K562 (cell line): ENCODE results near the gene POU3F1. TPM values are rescaled to one million over a fixed set of nuclear protein-coding genes. Genes with fewer than 3 reads are reported as not detected.

ENCODE experiments used
- ADNP ChIP-seq: fragments of 200-800 bp; sonication (Bioruptor generic); IDR thresholded peaks from 2 replicates; pipeline ENCODE4 v1.6.1; 2016; ENCODE audit warnings: missing genetic modification characterization, missing compliant biosample characterization
- CBX5 ChIP-seq: IDR thresholded peaks from 2 replicates; pipeline ENCODE4 v1.6.1; 2014; ENCODE audit warnings: low read depth, borderline replicate concordance
- CBX8 ChIP-seq: fragments of 200-600 bp; sonication (generic); IDR thresholded peaks from 2 replicates; pipeline ENCODE4 v1.6.1; 2012; ENCODE audit warnings: borderline replicate concordance, mixed run types, low read depth, mild to moderate bottlenecking, moderate library complexity, mixed read lengths, low read length, control low read depth, inconsistent platforms; ENCODE audit not compliant: poor library complexity, severe bottlenecking; ENCODE audit errors: extremely low read depth
- COPS2 ChIP-seq: fragments of 450-650 bp; conservative IDR thresholded peaks from 2 replicates; pipeline ENCODE4 v1.6.1; 2016; ENCODE audit warnings: mild to moderate bottlenecking, moderate library complexity
- EP400 ChIP-seq: fragments of 450-650 bp; IDR thresholded peaks from 2 replicates; pipeline ENCODE4 v1.6.1; 2017; ENCODE audit warnings: antibody characterized with exemption, mild to moderate bottlenecking, moderate library complexity
- FOXJ3 ChIP-seq: sonication (generic); formaldehyde crosslinking; IDR thresholded peaks from 2 replicates; pipeline ENCODE4 v1.4.0; 2020; ENCODE audit warnings: mild to moderate bottlenecking, missing genetic modification reagents
- FUS ChIP-seq: fragments of 200-400 bp; formaldehyde crosslinking; optimal IDR thresholded peaks from 2 replicates; pipeline ENCODE3; 2017; ENCODE audit warnings: low read depth, low read length
- HDAC6 ChIP-seq: IDR thresholded peaks from 2 replicates; pipeline ENCODE4 v1.6.1; 2012; ENCODE audit warnings: low read depth, mild to moderate bottlenecking, control low read depth, inconsistent platforms, low read length, moderate library complexity
- KLF13 ChIP-seq: fragments of 450-650 bp; IDR thresholded peaks from 2 replicates; pipeline ENCODE4 v1.6.1; 2016; ENCODE audit warnings: missing genetic modification characterization, low read depth, mild to moderate bottlenecking, missing compliant biosample characterization, moderate library complexity, borderline replicate concordance
- MTA1 ChIP-seq: fragments of 450-650 bp; IDR thresholded peaks from 2 replicates; pipeline ENCODE4 v1.6.1; 2017; ENCODE audit warnings: borderline replicate concordance
- NCOA4 ChIP-seq: fragments of 450-650 bp; IDR thresholded peaks from 2 replicates; pipeline ENCODE4 v1.6.1; 2018; ENCODE audit warnings: mild to moderate bottlenecking; ENCODE audit not compliant: partially characterized antibody
- PHB ChIP-seq: fragments of 250-450 bp; sonication (Bioruptor Pico); IDR thresholded peaks from 2 replicates; pipeline ENCODE4 v1.5.0; 2021
- SMARCB1 ChIP-seq: IDR thresholded peaks from 2 replicates; pipeline ENCODE4 v1.6.1; 2011; ENCODE audit warnings: improper control_type of control experiment, low read depth; ENCODE audit not compliant: insufficient read length
- SNIP1 ChIP-seq: fragments of 450-650 bp; IDR thresholded peaks from 2 replicates; pipeline ENCODE4 v1.7.1; 2017; ENCODE audit warnings: low read depth, mild to moderate bottlenecking
- SRSF3 ChIP-seq: fragments of 200-400 bp; formaldehyde crosslinking; IDR thresholded peaks from 2 replicates; pipeline ENCODE4 v1.6.1; 2016; ENCODE audit warnings: mild to moderate bottlenecking, low read length, moderate library complexity; ENCODE audit not compliant: insufficient read depth
- TEAD4 ChIP-seq, 2 experiments: sonication (generic) in 1 of 2; formaldehyde crosslinking in 1 of 2; IDR thresholded peaks; 2 replicates each; pipeline versions ENCODE4 v1.6.1 to v1.8.0; 2012 to 2022; ENCODE audit warnings: borderline replicate concordance in 1 of 2, inconsistent platforms in 1 of 2, low read length in 1 of 2, mild to moderate bottlenecking in 1 of 2, missing genetic modification reagents in 1 of 2
- XRCC5 ChIP-seq: fragments of 200-400 bp; formaldehyde crosslinking; IDR thresholded peaks from 2 replicates; pipeline ENCODE4 v1.6.1; 2017; ENCODE audit warnings: low read depth, mild to moderate bottlenecking, low read length
- ZNF121 ChIP-seq: sonication (generic); formaldehyde crosslinking; conservative IDR thresholded peaks from 2 replicates; pipeline ENCODE4 v1.8.0; 2022; ENCODE audit warnings: missing genetic modification reagents
- ZNF165 ChIP-seq: fragments of 250-450 bp; sonication (Bioruptor Pico); IDR thresholded peaks from 2 replicates; pipeline ENCODE4 v1.4.0; 2020; ENCODE audit warnings: borderline replicate concordance
- ZNF444 ChIP-seq: fragments of 250-450 bp; sonication (Bioruptor Pico); IDR thresholded peaks from 2 replicates; pipeline ENCODE4 v1.4.0; 2020; ENCODE audit warnings: mild to moderate bottlenecking, moderate library complexity
- ZNF668 ChIP-seq: fragments of 250-450 bp; sonication (Bioruptor Pico); IDR thresholded peaks from 2 replicates; pipeline ENCODE4 v1.8.0; 2022; ENCODE audit warnings: mild to moderate bottlenecking, inconsistent platforms
- polyA plus RNA-seq, 8 experiments: library from polyadenylated mRNA; depleted of rRNA in 4 of 8; stranded (reverse) in 5 of 8; unstranded in 3 of 8; fragments of >200 nt; fragmentation: Nextera tagmentation in 2 of 8; fragmentation: Illumina TruSeq in 1 of 8; extraction: Ambion mirVana in 2 of 8; extraction: Trizol in 1 of 8; gene quantifications; 2 replicates each; pipeline versions ENCODE4 v1.2.1 to v1.2.3, GENCODE V29; 2011 to 2014; ENCODE audit warnings: inconsistent platforms in 1 of 8, missing spikeins in 1 of 8
- total RNA-seq, 7 experiments: library from RNA; depleted of rRNA in 6 of 7; stranded (reverse); fragments of >200 nt in 6 of 7; fragmentation: Illumina TruSeq in 2 of 7; extraction: Trizol in 2 of 7; gene quantifications; 2 replicates each; pipeline versions ENCODE4 v1.2.1 to v1.2.3, GENCODE V29; 2011 to 2021; ENCODE audit warnings: low replicate concordance in 1 of 7
- TF ChIP-seq, protein P1 (sequence below): fragments of 200-800 bp; sonication (Bioruptor generic); IDR thresholded peaks from 2 replicates; pipeline ENCODE4 v1.6.1; 2017; ENCODE audit warnings: missing genetic modification characterization, missing compliant biosample characterization
- TF ChIP-seq, protein P2 (sequence below): fragments of 450-650 bp; formaldehyde crosslinking; conservative IDR thresholded peaks from 2 replicates; pipeline ENCODE4 v1.4.0; 2022; ENCODE audit warnings: mild to moderate bottlenecking, missing genetic modification characterization
- TF ChIP-seq, protein P3 (sequence below): IDR thresholded peaks from 3 replicates; pipeline ENCODE4 v1.6.1; 2011; ENCODE audit warnings: borderline replicate concordance, mild to moderate bottlenecking; ENCODE audit not compliant: insufficient read length, insufficient read depth

Gene POU3F1
- total and polyA plus RNA-seq, 9 of the 15 experiments (the other 6 are each of a cell fraction or from before 2014, with no cell fraction given) = 0.09 TPM; not detected in 8

DNA sequence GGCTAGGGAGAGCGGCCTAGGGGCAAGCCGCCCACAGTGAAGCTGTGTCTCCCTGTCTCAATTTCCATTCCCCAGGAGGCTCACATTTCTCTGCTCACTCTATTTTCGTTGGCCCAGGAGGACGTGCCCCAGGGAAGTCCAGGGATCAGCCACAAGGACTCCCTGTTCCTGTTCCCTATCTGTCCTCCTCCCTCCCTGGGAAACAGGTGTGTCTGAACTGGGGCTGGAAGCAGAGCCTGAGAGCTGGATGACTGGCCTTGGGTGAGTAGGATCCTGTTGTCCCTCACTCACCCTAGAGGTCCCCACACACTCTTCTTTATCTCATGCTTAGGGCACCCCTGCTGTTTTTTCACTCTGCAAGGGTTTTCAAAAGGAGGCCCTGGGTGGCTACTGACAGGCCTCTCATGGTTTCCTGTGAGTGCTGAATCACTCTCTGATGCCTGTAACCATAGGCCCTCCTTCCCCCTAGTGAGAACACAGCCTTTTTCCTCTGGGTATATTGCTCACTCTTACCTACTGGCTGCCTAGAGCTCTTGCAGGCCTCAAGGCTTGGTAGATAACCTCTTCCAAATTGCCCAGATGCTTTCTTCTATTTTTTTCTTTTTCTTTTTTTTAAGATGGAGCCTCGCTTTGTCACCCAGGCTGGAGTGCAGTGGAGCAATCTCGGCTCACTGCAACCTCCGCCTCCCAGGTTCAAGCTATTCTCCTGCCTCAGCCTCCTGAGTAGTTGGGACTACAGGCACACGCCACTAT is 37.3 kb downstream of the POU3F1 start (continued):
- TF ChIP-seq, protein P1, sequence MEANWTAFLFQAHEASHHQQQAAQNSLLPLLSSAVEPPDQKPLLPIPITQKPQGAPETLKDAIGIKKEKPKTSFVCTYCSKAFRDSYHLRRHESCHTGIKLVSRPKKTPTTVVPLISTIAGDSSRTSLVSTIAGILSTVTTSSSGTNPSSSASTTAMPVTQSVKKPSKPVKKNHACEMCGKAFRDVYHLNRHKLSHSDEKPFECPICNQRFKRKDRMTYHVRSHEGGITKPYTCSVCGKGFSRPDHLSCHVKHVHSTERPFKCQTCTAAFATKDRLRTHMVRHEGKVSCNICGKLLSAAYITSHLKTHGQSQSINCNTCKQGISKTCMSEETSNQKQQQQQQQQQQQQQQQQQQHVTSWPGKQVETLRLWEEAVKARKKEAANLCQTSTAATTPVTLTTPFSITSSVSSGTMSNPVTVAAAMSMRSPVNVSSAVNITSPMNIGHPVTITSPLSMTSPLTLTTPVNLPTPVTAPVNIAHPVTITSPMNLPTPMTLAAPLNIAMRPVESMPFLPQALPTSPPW (CRISPR knock-in tag) = peak; percentile 62
- TF ChIP-seq NCOA4 (no peak), CBX8 (no peak), HDAC6 (no peak), KLF13 (0 out of 2 replicates have a peak, but pooled peaks have one; percentile 3), TEAD4 (IDR thresholded peaks at IDR 0.05; ENCODE audit: low read length) (peak; percentile 27; the same call in 1 of the 2 replicates), TEAD4 (CRISPR knock-in tag; IDR thresholded peaks at IDR 0.05; ENCODE audit: borderline replicate concordance) (no peak), COPS2 (no peak), PHB (no peak), FUS (no peak), ZNF668 (CRISPR knock-in tag) (no peak), ZNF165 (CRISPR knock-in tag) (no peak), SNIP1 (0 out of 2 replicates have a peak, but pooled peaks have one; percentile 31), SRSF3 (no peak), XRCC5 (no peak), ZNF444 (CRISPR knock-in tag) (no peak), MTA1 (peak; percentile 52; the same call in 1 of the 2 replicates), ZNF121 (no peak), CBX5 (no peak), ADNP (tag) (0 out of 2 replicates have a peak, but pooled peaks have one; percentile 38), EP400 (peak; percentile 68), FOXJ3 (no peak), SMARCB1 (no peak)
- TF ChIP-seq, protein P2, sequence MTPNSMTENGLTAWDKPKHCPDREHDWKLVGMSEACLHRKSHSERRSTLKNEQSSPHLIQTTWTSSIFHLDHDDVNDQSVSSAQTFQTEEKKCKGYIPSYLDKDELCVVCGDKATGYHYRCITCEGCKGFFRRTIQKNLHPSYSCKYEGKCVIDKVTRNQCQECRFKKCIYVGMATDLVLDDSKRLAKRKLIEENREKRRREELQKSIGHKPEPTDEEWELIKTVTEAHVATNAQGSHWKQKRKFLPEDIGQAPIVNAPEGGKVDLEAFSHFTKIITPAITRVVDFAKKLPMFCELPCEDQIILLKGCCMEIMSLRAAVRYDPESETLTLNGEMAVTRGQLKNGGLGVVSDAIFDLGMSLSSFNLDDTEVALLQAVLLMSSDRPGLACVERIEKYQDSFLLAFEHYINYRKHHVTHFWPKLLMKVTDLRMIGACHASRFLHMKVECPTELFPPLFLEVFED = 0 out of 2 replicates have a peak, but pooled peaks have one; percentile 8
- TF ChIP-seq, protein P3, sequence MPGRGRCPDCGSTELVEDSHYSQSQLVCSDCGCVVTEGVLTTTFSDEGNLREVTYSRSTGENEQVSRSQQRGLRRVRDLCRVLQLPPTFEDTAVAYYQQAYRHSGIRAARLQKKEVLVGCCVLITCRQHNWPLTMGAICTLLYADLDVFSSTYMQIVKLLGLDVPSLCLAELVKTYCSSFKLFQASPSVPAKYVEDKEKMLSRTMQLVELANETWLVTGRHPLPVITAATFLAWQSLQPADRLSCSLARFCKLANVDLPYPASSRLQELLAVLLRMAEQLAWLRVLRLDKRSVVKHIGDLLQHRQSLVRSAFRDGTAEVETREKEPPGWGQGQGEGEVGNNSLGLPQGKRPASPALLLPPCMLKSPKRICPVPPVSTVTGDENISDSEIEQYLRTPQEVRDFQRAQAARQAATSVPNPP = no peak
